Measurements from ENCODE around the gene CCR2.

Gene CCR2

DNA sequence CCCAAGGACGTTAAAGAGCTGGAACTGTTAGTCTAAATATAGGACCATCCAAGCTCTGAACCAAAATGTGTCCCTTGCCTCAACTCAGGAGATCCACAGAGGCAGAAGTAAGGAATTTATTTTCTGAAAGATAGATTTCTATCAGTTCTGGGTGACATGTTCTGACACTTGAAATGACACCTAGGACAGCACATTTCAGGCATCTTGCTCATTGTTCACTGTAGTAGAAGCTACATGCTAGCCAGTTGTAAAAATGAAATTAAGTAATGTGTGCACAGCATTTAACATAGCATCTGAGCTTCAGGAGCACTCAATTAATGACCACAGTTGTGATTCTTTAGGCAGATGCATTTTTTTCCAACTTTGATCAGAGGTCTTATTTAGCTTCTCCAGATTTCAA, 567 bp downstream of the CCR2 start:
- no peak for DNase-seq (ENCODE audit: low read depth)
- no peak overlapping the region for H3K4me3 ChIP-seq (ENCODE audit: low read depth, low read length)
- TF ChIP-seq, protein P1, sequence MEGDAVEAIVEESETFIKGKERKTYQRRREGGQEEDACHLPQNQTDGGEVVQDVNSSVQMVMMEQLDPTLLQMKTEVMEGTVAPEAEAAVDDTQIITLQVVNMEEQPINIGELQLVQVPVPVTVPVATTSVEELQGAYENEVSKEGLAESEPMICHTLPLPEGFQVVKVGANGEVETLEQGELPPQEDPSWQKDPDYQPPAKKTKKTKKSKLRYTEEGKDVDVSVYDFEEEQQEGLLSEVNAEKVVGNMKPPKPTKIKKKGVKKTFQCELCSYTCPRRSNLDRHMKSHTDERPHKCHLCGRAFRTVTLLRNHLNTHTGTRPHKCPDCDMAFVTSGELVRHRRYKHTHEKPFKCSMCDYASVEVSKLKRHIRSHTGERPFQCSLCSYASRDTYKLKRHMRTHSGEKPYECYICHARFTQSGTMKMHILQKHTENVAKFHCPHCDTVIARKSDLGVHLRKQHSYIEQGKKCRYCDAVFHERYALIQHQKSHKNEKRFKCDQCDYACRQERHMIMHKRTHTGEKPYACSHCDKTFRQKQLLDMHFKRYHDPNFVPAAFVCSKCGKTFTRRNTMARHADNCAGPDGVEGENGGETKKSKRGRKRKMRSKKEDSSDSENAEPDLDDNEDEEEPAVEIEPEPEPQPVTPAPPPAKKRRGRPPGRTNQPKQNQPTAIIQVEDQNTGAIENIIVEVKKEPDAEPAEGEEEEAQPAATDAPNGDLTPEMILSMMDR (IDR thresholded peaks at IDR 0.05; ENCODE audit: low read depth, low read length, missing control alignments): no peak

- TF ChIP-seq, protein P1 (IDR thresholded peaks at IDR 0.05; ENCODE audit: low read depth, low read length, missing control alignments): no peak
- no peak overlapping the region for H3K4me3 ChIP-seq (ENCODE audit: low read depth, low read length)
- no peak for DNase-seq (ENCODE audit: low read depth)
Measured at GRCh38 chr3:46354984-46355383, 1.1 kb downstream of the CCR2 start.

GRCh38 chr3:46356276-46356675, 2.4 kb downstream of the CCR2 start:
- DNase-seq (ENCODE audit: low read depth): no peak
- TF ChIP-seq, protein P1 (IDR thresholded peaks at IDR 0.05; ENCODE audit: low read depth, low read length, missing control alignments): no peak
- H3K4me3 ChIP-seq (ENCODE audit: low read depth, low read length): no peak overlapping the region

- TF ChIP-seq, protein P1 (IDR thresholded peaks at IDR 0.05; ENCODE audit: low read depth, low read length, missing control alignments): no peak
- no peak overlapping the region for H3K4me3 ChIP-seq (ENCODE audit: low read depth, low read length)
- DNase-seq (ENCODE audit: low read depth): no peak
Measured at GRCh38 chr3:46356909-46357308, 3.0 kb downstream of the CCR2 start.

DNA sequence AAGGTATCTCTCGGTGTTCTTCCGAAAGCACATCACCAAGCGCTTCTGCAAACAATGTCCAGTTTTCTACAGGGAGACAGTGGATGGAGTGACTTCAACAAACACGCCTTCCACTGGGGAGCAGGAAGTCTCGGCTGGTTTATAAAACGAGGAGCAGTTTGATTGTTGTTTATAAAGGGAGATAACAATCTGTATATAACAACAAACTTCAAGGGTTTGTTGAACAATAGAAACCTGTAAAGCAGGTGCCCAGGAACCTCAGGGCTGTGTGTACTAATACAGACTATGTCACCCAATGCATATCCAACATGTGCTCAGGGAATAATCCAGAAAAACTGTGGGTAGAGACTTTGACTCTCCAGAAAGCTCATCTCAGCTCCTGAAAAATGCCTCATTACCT, 4.6 kb downstream of the CCR2 start:
- TF ChIP-seq, protein P1 (IDR thresholded peaks at IDR 0.05; ENCODE audit: low read depth, low read length, missing control alignments): no peak
- no peak for DNase-seq (ENCODE audit: low read depth)
- H3K4me3 ChIP-seq (ENCODE audit: low read depth, low read length): no peak overlapping the region

GRCh38 chr3:46359733-46360493, 6.0 kb downstream of the CCR2 start:
- DNase-seq (ENCODE audit: low read depth): peak; percentile 65

More at GRCh38 chr3:46359733-46360493, 6.0 kb downstream of the CCR2 start:
- TF ChIP-seq, protein P1 (IDR thresholded peaks at IDR 0.05; ENCODE audit: low read depth, low read length, missing control alignments): no peak
- no peak overlapping the region for H3K4me3 ChIP-seq (ENCODE audit: low read depth, low read length)

Data from GM12864 (cell line).